DOHH2 (cell line): ENCODE data around the gene REV1.

Source experiments
- EZH2phosphoT487 ChIP-seq: fragments of 200-600 bp; sonication (generic); IDR thresholded peaks from 2 replicates; pipeline ENCODE4 v1.6.1; 2017; ENCODE audit warnings: borderline replicate concordance, mild to moderate bottlenecking, antibody characterized with exemption, low read length, moderate library complexity, mixed read lengths
- TF ChIP-seq, protein P1 (sequence below): fragments of 200-600 bp; sonication (generic); IDR thresholded peaks from one replicate; pipeline ENCODE4 v1.5.1; 2014; ENCODE audit warnings: antibody characterized with exemption, mild to moderate bottlenecking, low read depth, low read length; ENCODE audit not compliant: poor library complexity, severe bottlenecking

DNA sequence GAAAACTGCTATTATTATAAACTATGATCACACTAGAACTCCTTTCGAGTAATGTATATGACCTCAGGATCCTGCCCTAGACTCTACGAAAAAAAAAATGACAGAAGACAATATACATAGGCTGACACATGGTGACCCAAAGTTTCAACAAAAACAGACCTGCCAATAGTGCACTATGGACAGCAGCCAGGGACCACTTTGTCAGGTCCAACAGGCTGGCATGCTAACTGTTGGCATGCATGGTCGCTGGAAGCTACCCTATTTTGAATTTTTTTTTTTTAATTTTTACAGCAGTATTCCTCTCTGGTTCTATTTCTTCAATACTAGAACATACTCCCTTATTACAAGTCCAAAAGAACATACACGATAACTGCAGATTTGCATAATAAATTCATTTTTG lies 38.1 kb downstream of the REV1 start:
- TF ChIP-seq, protein P1, sequence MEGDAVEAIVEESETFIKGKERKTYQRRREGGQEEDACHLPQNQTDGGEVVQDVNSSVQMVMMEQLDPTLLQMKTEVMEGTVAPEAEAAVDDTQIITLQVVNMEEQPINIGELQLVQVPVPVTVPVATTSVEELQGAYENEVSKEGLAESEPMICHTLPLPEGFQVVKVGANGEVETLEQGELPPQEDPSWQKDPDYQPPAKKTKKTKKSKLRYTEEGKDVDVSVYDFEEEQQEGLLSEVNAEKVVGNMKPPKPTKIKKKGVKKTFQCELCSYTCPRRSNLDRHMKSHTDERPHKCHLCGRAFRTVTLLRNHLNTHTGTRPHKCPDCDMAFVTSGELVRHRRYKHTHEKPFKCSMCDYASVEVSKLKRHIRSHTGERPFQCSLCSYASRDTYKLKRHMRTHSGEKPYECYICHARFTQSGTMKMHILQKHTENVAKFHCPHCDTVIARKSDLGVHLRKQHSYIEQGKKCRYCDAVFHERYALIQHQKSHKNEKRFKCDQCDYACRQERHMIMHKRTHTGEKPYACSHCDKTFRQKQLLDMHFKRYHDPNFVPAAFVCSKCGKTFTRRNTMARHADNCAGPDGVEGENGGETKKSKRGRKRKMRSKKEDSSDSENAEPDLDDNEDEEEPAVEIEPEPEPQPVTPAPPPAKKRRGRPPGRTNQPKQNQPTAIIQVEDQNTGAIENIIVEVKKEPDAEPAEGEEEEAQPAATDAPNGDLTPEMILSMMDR, result no peak
- TF ChIP-seq EZH2phosphoT487, result no peak
